ENCODE measurements around the gene DGKI.

DNA sequence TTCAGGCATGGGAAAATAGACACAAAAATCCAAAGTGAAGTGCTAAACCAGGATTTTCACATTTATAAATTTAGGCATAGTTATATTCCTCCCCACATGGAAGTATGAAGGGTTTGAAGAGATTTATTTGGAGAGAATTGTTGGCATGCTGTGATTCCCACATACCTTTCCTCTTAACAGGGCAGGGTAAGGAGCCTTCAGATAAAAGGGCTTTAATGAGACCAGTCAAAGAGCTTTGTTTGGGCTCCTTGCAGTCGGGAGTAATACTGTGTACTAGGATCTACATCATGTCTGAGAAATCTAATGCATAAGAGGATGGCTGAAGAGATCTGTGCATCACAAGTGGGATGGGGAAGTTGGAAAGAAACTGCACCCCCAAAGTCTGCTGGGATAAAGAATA, 362.4 kb downstream of the DGKI start:
- TF ChIP-seq, protein P1, sequence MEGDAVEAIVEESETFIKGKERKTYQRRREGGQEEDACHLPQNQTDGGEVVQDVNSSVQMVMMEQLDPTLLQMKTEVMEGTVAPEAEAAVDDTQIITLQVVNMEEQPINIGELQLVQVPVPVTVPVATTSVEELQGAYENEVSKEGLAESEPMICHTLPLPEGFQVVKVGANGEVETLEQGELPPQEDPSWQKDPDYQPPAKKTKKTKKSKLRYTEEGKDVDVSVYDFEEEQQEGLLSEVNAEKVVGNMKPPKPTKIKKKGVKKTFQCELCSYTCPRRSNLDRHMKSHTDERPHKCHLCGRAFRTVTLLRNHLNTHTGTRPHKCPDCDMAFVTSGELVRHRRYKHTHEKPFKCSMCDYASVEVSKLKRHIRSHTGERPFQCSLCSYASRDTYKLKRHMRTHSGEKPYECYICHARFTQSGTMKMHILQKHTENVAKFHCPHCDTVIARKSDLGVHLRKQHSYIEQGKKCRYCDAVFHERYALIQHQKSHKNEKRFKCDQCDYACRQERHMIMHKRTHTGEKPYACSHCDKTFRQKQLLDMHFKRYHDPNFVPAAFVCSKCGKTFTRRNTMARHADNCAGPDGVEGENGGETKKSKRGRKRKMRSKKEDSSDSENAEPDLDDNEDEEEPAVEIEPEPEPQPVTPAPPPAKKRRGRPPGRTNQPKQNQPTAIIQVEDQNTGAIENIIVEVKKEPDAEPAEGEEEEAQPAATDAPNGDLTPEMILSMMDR (IDR thresholded peaks at IDR 0.05), result no peak
- no peak for TF ChIP-seq EP300 (IDR thresholded peaks at IDR 0.05)
- TF ChIP-seq POLR2AphosphoS5 (IDR thresholded peaks at IDR 0.05), result no peak
- TF ChIP-seq POLR2A (IDR thresholded peaks at IDR 0.05), result no peak

Measured in suprapubic skin (tissue), 4 donors.